Stimulated activated CD4-positive, alpha-beta T cell treated with anti-CD3 and anti-CD28 coated beads, TNF-alpha, amount 100 ng/mL, for 4 hours (primary cell): ENCODE data around the gene YOD1.

ENCODE experiments used
- DNase-seq, 3 experiments: peaks; one replicate each; pipeline ENCODE4 v3.0.0-alpha.2; 2020; ENCODE audit warnings: low read depth in 3 of 3

Gene YOD1

GRCh38 chr1:207051191-207051943 is at the start of gene YOD1:
YOD1 (minus strand) TSS chr1:207051208; CDS start chr1:207051030, 178 bp downstream.
- no peak for DNase-seq

- DNase-seq: no peak
Observed at GRCh38 chr1:207097871-207098324, 46.9 kb upstream of the YOD1 start.

- no peak for DNase-seq
Observed at GRCh38 chr1:207093944-207094343, 42.9 kb upstream of the YOD1 start.

- no peak for DNase-seq
Observed at GRCh38 chr1:207091200-207091908, 40.3 kb upstream of the YOD1 start.

GRCh38 chr1:207089627-207090355 is 38.8 kb upstream of the YOD1 start:
- no peak for DNase-seq

GRCh38 chr1:207088701-207089626 is 38.0 kb upstream of the YOD1 start, which contains the start of gene C4BPB:
C4BPB (plus strand) TSS chr1:207088860; CDS start chr1:207089532, 672 bp downstream.
- no peak for DNase-seq

- no peak for DNase-seq
Observed at GRCh38 chr1:207088161-207088560, 37.2 kb upstream of the YOD1 start.

GRCh38 chr1:207085887-207086286 is 34.9 kb upstream of the YOD1 start:
- DNase-seq: no peak

GRCh38 chr1:207084701-207085180 is 33.7 kb upstream of the YOD1 start:
- DNase-seq: peak in 2 of 3 experiments; percentile 22 to 46

- DNase-seq: no peak
Observed at GRCh38 chr1:207084232-207084631, 33.2 kb upstream of the YOD1 start.

GRCh38 chr1:207081806-207082205 is 30.8 kb upstream of the YOD1 start:
- DNase-seq: no peak

GRCh38 chr1:207081088-207081487 is 30.1 kb upstream of the YOD1 start:
- DNase-seq: no peak

- no peak for DNase-seq
Observed at GRCh38 chr1:207079706-207080241, 28.8 kb upstream of the YOD1 start.

GRCh38 chr1:207078578-207079132 is 27.6 kb upstream of the YOD1 start:
- DNase-seq: no peak

GRCh38 chr1:207077470-207078377 is 26.7 kb upstream of the YOD1 start:
- peak in 2 of 3 experiments; percentile 28 to 45 for DNase-seq

- DNase-seq: no peak
Observed at GRCh38 chr1:207077012-207077411, 26.0 kb upstream of the YOD1 start.

GRCh38 chr1:207076181-207076955 is 25.4 kb upstream of the YOD1 start:
- DNase-seq: no peak
